Liver (tissue), 9 donors: Measurements from ENCODE around the gene ABHD2. TPM values are rescaled to one million over a fixed set of nuclear protein-coding genes. Genes with fewer than 3 reads are reported as not detected.

Experiments used
- DNase-seq: peaks from one replicate; pipeline ENCODE4 v3.0.0-alpha.2; 2017; ENCODE audit warnings: low spot score
- H3K27ac ChIP-seq, 2 donors: one replicate each; pipeline ENCODE4 v1.7.0; 2013; ENCODE audit warnings: inconsistent platforms in 2 of 2, low read length in 2 of 2, control low read depth in 1 of 2, low read depth in 1 of 2, mild to moderate bottlenecking in 1 of 2
- H3K27me3 ChIP-seq, 4 donors: one replicate each; pipeline versions ENCODE4 v1.6.1 to v1.7.0; 2013; ENCODE audit warnings: low read length in 3 of 4, inconsistent platforms in 1 of 4, mild to moderate bottlenecking in 1 of 4, moderate library complexity in 1 of 4; ENCODE audit not compliant: control insufficient read depth in 4 of 4, insufficient read depth in 4 of 4
- H3K36me3 ChIP-seq, 4 donors: one replicate each; pipeline versions ENCODE4 v1.6.1 to v1.7.0; 2013; ENCODE audit warnings: low read length in 3 of 4, mild to moderate bottlenecking in 3 of 4, low read depth in 1 of 4, moderate library complexity in 1 of 4; ENCODE audit not compliant: control insufficient read depth in 4 of 4, insufficient read depth in 3 of 4
- H3K4me1 ChIP-seq, 4 donors: one replicate each; pipeline versions ENCODE4 v1.6.1 to v1.7.0; 2013; ENCODE audit warnings: low read length in 3 of 4, mild to moderate bottlenecking in 3 of 4, moderate library complexity in 1 of 4; ENCODE audit not compliant: control insufficient read depth in 4 of 4, insufficient read depth in 4 of 4
- H3K4me3 ChIP-seq, 3 donors: one replicate each; pipeline versions ENCODE4 v1.6.1 to v1.7.0; 2013; ENCODE audit warnings: low read length in 3 of 3, control low read depth in 1 of 3, low read depth in 1 of 3, mild to moderate bottlenecking in 1 of 3
- H3K9ac ChIP-seq, 2 donors: one replicate each; pipeline ENCODE4 v1.7.0; 2013; ENCODE audit warnings: low read length in 2 of 2, mild to moderate bottlenecking in 2 of 2, moderate library complexity in 2 of 2, control low read depth in 1 of 2, low read depth in 1 of 2
- H3K9me3 ChIP-seq, 4 donors: one replicate each; pipeline versions ENCODE4 v1.6.1 to v1.7.0; 2013; ENCODE audit warnings: low read length in 3 of 4; ENCODE audit not compliant: control insufficient read depth in 4 of 4
- EGR1 ChIP-seq, 2 donors: IDR thresholded peaks; 2 replicates each; pipeline ENCODE4 v1.6.1; 2016 to 2018; ENCODE audit warnings: antibody characterized with exemption in 2 of 2, low read depth in 2 of 2
- FOXA1 ChIP-seq: IDR thresholded peaks from 2 replicates; pipeline ENCODE4 v1.6.1; 2016; ENCODE audit warnings: antibody characterized with exemption
- FOXA2 ChIP-seq: IDR thresholded peaks from 2 replicates; pipeline ENCODE4 v1.6.1; 2016; ENCODE audit warnings: antibody characterized with exemption
- GABPA ChIP-seq, 2 donors: IDR thresholded peaks in 1 of 2; conservative IDR thresholded peaks in 1 of 2; 2 replicates each; pipeline ENCODE4 v1.6.1; 2016; ENCODE audit warnings: antibody characterized with exemption in 2 of 2, mild to moderate bottlenecking in 1 of 2, moderate library complexity in 1 of 2
- HNF4A ChIP-seq, 2 donors: conservative IDR thresholded peaks; 2 replicates each; pipeline ENCODE4 v1.6.1; 2016; ENCODE audit warnings: antibody characterized with exemption in 2 of 2, mild to moderate bottlenecking in 2 of 2
- JUND ChIP-seq, 2 donors: IDR thresholded peaks; 2 replicates each; pipeline ENCODE4 v1.6.1; 2016; ENCODE audit warnings: antibody characterized with exemption in 2 of 2
- NR2F2 ChIP-seq: IDR thresholded peaks from 2 replicates; pipeline ENCODE4 v1.6.1; 2016; ENCODE audit warnings: antibody characterized with exemption
- RAD21 ChIP-seq, 2 donors: IDR thresholded peaks; 2 replicates each; pipeline ENCODE4 v1.6.1; 2016; ENCODE audit warnings: antibody characterized with exemption in 2 of 2, mild to moderate bottlenecking in 2 of 2
- RXRA ChIP-seq, 2 donors: IDR thresholded peaks; 2 replicates each; pipeline ENCODE4 v1.6.1; 2017 to 2018; ENCODE audit warnings: antibody characterized with exemption in 2 of 2, mild to moderate bottlenecking in 1 of 2
- SP1 ChIP-seq: IDR thresholded peaks from 2 replicates; pipeline ENCODE4 v1.6.1; 2018; ENCODE audit warnings: antibody characterized with exemption, mild to moderate bottlenecking
- TAF1 ChIP-seq: conservative IDR thresholded peaks from 2 replicates; pipeline ENCODE4 v1.6.1; 2016; ENCODE audit warnings: antibody characterized with exemption, mild to moderate bottlenecking
- YY1 ChIP-seq: IDR thresholded peaks from 2 replicates; pipeline ENCODE4 v1.6.1; 2016; ENCODE audit warnings: antibody characterized with exemption, mild to moderate bottlenecking
- whole genome bisulfite sequencing: extraction: QIAGEN DNeasy Blood & Tissue Kit; methylation state at CpG from one replicate; pipeline ENCODE4 v1.1.7; 2013; 5-methylcytosine and 5-hydroxymethylcytosine counted together
- polyA plus RNA-seq, 2 donors: library from polyadenylated mRNA; stranded (reverse) in 1 of 2; unstranded in 1 of 2; fragments of 200-250 nt in 1 of 2; fragments of >200 nt in 1 of 2; fragmentation: Nextera tagmentation in 1 of 2; extraction: Ambion mirVana in 1 of 2; gene quantifications; one replicate each; pipeline versions ENCODE4 v1.2.1 to v1.2.3, GENCODE V29; 2013 to 2015
- total RNA-seq, 2 donors: library from RNA; depleted of rRNA; stranded (reverse); fragments of >200 nt; gene quantifications; one replicate each; pipeline ENCODE4 v1.2.3, GENCODE V29; 2014
- TF ChIP-seq, protein P1 (sequence below): IDR thresholded peaks from 2 replicates; pipeline ENCODE4 v1.6.1; 2016; ENCODE audit warnings: antibody characterized with exemption
- TF ChIP-seq, protein P2 (sequence below): IDR thresholded peaks from 2 replicates; pipeline ENCODE4 v1.6.1; 2016; ENCODE audit warnings: antibody characterized with exemption
- TF ChIP-seq, protein P3 (sequence below): IDR thresholded peaks from 2 replicates; pipeline ENCODE4 v1.6.1; 2016; ENCODE audit warnings: antibody characterized with exemption
- TF ChIP-seq, protein P4 (sequence below): IDR thresholded peaks from 2 replicates; pipeline ENCODE4 v1.6.1; 2016; ENCODE audit warnings: antibody characterized with exemption, mild to moderate bottlenecking
- TF ChIP-seq, protein P5 (sequence below): fragments of 150-350 bp; IDR thresholded peaks from 2 replicates; pipeline ENCODE4 v1.5.1; 2017; ENCODE audit warnings: improper control_type of control experiment, low read depth, low read length; ENCODE audit not compliant: missing input control
- donor health status: healthy.
- donor health status: healthy.
- donor health status: healthy.
- donor health status: healthy.
- donor health status: healthy.

The ABHD2 gene
- total and polyA plus RNA-seq, 4 donors, result 34.6 to 663 (median 65.1) TPM

DNA sequence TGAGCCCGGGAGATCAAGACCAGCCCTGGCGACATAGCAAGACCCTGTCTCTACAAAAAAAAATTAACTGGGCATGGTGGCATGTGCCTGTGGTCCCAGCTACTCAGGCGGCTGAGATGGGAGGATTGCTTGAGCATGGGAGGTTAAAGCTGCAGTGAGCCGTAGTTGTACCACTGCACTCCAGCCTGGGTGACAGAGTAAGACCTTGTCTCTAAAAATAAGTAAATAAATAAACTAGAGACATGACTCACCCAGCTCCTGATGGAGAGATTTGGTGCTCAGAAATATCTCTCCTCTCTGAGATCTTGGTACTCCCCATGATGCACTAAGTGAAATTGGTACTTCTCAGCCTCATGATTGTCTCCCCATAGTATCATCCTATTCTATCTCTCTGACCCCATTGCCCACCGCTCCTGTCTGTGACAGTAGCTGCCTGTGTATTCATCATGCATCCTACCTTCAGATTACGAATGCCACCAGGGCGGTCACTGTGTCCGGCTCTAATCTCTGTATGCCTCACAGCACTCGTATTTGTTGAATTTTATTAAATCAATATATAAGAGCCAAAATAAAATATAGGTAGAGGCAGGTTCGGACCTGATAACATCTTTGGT is 50.9 kb downstream of the ABHD2 start:
- Histone ChIP-seq H3K36me3 (peaks cover 0 to 12% (median 2%) of the 10 kb centered on the region in 4 donors), H3K4me3 (peak overlapping the region in 1 of 3 donors; percentile 2), H3K27me3 (no peaks in the 10 kb centered on the region), H3K9me3 (no peaks in the 10 kb centered on the region), H3K4me1 (peaks cover 16 to 69% (median 55%) of the 10 kb centered on the region in 4 donors), H3K27ac (peak overlapping the region; percentile 81 to 94), H3K9ac (peak overlapping the region; percentile 50 to 75)
- WGBS, result 46% methylated on average over 10 of the region's 10 CpGs
- DNase-seq, result no peak
- TF ChIP-seq EGR1 (IDR thresholded peaks at IDR 0.05; ENCODE audit: low read depth in 2 of 2) (no peak), SP1 (no peak), TAF1 (no peak), GABPA (IDR thresholded peaks at IDR 0.05 in 1 of 2, conservative IDR thresholded peaks at IDR 0.05 in 1 of 2) (no peak), YY1 (peak; percentile 5), JUND (IDR thresholded peaks at IDR 0.05) (peak; percentile 44 to 65), FOXA1 (no peak), RXRA (IDR thresholded peaks at IDR 0.05) (no peak), NR2F2 (no peak), FOXA2 (no peak), RAD21 (IDR thresholded peaks at IDR 0.05) (no peak)
- TF ChIP-seq, protein P1, sequence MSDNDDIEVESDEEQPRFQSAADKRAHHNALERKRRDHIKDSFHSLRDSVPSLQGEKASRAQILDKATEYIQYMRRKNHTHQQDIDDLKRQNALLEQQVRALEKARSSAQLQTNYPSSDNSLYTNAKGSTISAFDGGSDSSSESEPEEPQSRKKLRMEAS, result no peak
- TF ChIP-seq, protein P2, sequence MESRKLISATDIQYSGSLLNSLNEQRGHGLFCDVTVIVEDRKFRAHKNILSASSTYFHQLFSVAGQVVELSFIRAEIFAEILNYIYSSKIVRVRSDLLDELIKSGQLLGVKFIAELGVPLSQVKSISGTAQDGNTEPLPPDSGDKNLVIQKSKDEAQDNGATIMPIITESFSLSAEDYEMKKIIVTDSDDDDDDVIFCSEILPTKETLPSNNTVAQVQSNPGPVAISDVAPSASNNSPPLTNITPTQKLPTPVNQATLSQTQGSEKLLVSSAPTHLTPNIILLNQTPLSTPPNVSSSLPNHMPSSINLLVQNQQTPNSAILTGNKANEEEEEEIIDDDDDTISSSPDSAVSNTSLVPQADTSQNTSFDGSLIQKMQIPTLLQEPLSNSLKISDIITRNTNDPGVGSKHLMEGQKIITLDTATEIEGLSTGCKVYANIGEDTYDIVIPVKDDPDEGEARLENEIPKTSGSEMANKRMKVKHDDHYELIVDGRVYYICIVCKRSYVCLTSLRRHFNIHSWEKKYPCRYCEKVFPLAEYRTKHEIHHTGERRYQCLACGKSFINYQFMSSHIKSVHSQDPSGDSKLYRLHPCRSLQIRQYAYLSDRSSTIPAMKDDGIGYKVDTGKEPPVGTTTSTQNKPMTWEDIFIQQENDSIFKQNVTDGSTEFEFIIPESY, result no peak
- TF ChIP-seq, protein P3, sequence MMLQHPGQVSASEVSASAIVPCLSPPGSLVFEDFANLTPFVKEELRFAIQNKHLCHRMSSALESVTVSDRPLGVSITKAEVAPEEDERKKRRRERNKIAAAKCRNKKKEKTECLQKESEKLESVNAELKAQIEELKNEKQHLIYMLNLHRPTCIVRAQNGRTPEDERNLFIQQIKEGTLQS, result peak; percentile 29
- TF ChIP-seq, protein P4, sequence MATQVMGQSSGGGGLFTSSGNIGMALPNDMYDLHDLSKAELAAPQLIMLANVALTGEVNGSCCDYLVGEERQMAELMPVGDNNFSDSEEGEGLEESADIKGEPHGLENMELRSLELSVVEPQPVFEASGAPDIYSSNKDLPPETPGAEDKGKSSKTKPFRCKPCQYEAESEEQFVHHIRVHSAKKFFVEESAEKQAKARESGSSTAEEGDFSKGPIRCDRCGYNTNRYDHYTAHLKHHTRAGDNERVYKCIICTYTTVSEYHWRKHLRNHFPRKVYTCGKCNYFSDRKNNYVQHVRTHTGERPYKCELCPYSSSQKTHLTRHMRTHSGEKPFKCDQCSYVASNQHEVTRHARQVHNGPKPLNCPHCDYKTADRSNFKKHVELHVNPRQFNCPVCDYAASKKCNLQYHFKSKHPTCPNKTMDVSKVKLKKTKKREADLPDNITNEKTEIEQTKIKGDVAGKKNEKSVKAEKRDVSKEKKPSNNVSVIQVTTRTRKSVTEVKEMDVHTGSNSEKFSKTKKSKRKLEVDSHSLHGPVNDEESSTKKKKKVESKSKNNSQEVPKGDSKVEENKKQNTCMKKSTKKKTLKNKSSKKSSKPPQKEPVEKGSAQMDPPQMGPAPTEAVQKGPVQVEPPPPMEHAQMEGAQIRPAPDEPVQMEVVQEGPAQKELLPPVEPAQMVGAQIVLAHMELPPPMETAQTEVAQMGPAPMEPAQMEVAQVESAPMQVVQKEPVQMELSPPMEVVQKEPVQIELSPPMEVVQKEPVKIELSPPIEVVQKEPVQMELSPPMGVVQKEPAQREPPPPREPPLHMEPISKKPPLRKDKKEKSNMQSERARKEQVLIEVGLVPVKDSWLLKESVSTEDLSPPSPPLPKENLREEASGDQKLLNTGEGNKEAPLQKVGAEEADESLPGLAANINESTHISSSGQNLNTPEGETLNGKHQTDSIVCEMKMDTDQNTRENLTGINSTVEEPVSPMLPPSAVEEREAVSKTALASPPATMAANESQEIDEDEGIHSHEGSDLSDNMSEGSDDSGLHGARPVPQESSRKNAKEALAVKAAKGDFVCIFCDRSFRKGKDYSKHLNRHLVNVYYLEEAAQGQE, result no peak

DNA sequence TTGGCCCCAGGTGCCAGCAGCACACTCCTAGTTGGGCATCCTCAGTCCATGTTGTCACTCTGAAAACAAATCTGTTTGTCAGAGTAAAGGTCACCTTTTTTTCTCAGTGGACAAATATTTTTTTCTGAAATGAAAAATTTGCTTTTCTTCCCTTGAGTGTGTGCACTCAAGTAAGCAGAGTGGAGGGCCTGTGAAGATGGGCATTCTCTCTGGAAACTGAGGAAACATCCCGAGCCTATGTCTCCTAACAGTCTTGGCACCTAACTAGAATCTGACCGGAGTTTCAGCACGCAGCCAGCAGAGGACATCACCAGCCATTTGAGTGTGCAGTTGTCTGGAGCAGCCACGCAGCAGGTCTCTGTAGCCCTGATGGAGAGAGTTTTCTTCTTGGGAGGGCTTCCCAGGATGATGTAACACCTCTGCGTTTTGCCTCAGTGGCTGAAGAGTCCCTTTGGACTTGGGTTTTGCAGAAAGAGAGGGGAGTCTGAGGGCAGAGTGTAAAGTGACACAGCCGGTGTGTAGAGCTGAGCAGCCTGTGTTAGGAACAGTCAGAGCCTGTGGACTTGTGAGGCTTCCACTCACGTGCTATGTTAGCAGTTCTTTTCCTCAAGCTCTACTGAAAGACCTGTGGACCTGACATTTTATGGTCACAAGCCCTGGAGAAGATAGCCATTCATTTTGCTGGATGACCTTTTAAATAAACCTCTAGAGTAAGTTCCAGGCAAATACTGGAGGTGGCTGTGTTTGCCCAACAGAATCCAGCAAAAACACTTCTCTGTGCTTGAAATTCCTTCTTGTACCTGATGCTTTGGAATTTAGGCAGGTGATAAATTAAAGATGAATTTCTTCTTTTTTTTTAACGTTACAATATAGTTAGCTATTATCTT is 51.6 kb downstream of the ABHD2 start:
- peak overlapping the region; percentile 57 to 86 for H3K9ac ChIP-seq
- 36% methylated on average over 8 of the region's 8 CpGs for WGBS
- no peak for DNase-seq
- peaks cover 16 to 63% (median 53%) of the 10 kb centered on the region in 4 donors for H3K4me1 ChIP-seq
- no peaks in the 10 kb centered on the region for H3K27me3 ChIP-seq
- peak overlapping the region; percentile 81 to 94 for H3K27ac ChIP-seq
- H3K4me3 ChIP-seq, result peak overlapping the region in 2 of 3 donors; percentile 15 to 40
- H3K9me3 ChIP-seq, result no peaks in the 10 kb centered on the region
- peaks cover 0 to 12% (median 3%) of the 10 kb centered on the region in 4 donors for H3K36me3 ChIP-seq
- peak; percentile 9 to 29 for TF ChIP-seq RAD21 (IDR thresholded peaks at IDR 0.05)
- TF ChIP-seq FOXA2, result no peak
- peak; percentile 51 to 67 for TF ChIP-seq RXRA (IDR thresholded peaks at IDR 0.05)
- TF ChIP-seq, protein P5, sequence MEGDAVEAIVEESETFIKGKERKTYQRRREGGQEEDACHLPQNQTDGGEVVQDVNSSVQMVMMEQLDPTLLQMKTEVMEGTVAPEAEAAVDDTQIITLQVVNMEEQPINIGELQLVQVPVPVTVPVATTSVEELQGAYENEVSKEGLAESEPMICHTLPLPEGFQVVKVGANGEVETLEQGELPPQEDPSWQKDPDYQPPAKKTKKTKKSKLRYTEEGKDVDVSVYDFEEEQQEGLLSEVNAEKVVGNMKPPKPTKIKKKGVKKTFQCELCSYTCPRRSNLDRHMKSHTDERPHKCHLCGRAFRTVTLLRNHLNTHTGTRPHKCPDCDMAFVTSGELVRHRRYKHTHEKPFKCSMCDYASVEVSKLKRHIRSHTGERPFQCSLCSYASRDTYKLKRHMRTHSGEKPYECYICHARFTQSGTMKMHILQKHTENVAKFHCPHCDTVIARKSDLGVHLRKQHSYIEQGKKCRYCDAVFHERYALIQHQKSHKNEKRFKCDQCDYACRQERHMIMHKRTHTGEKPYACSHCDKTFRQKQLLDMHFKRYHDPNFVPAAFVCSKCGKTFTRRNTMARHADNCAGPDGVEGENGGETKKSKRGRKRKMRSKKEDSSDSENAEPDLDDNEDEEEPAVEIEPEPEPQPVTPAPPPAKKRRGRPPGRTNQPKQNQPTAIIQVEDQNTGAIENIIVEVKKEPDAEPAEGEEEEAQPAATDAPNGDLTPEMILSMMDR, result peak; percentile 22
- TF ChIP-seq EGR1 (IDR thresholded peaks at IDR 0.05; ENCODE audit: low read depth in 2 of 2), result no peak
- peak; percentile 36 for TF ChIP-seq TAF1
- TF ChIP-seq, protein P3, result no peak
- TF ChIP-seq, protein P1, result no peak
- TF ChIP-seq HNF4A (conservative IDR thresholded peaks at IDR 0.05), result peak; percentile 60 to 74
